HepG2 (cell line): ENCODE results near the gene TALDO1. TPM values are rescaled to one million over a fixed set of nuclear protein-coding genes. Genes with fewer than 3 reads are reported as not detected.

Experiments
- ATAC-seq: fragments of 200-7000 bp; cut with Tn5 transposase; 3 replicates; pipeline ENCODE4 v1.9.1; 2020; ENCODE audit warnings: mild to moderate bottlenecking, moderate library complexity
- BruUV-seq: library from RNA; stranded (reverse); fragments of 400-500 nt; replicated peaks from 2 replicates; lab custom pipeline; 2021; lab: Mats Ljungman, UMichigan
- CTCF ChIA-PET: fragments of 300-600 bp; formaldehyde crosslinking; extraction: SDS; loops from one replicate; lab custom pipeline; 2021; ENCODE audit warnings: low total read pairs, inconsistent platforms, low intra/inter-chr PET ratio; lab: Yijun Ruan, JAX
- POLR2A ChIA-PET: fragments of 350-600 bp; sonication (Branson Sonifier 250); formaldehyde crosslinking; loops from one replicate; lab custom pipeline; 2020; ENCODE audit warnings: antibody characterized with exemption, inconsistent platforms; lab: Yijun Ruan, JAX
- DNase-seq: peaks from one replicate; pipeline ENCODE4 v3.0.0-alpha.2; 2015; ENCODE audit warnings: low spot score
- FAIRE-seq: peaks from 3 replicates; lab custom pipeline; 2011; peaks lifted over from hg19 to GRCh38; lab: Jason Lieb, UNC
- H2AFZ ChIP-seq: one replicate; pipeline ENCODE4 v1.6.1; 2011; ENCODE audit warnings: low read length, inconsistent platforms
- H3K27ac ChIP-seq: fragments of 300-600 bp; 3 replicates; pipeline ENCODE4 v1.8.0; 2011; ENCODE audit warnings: mixed run types, mild to moderate bottlenecking, mixed read lengths, low read length, inconsistent platforms; ENCODE audit not compliant: insufficient read depth; ENCODE audit errors: extremely low read length
- H3K27me3 ChIP-seq, 2 experiments: fragments of 200-600 bp in 1 of 2; 2 replicates in 1 of 2; 3 replicates in 1 of 2; pipeline versions ENCODE4 v1.6.0 to v1.8.0; 2011; ENCODE audit warnings: low read length in 2 of 2, mild to moderate bottlenecking in 2 of 2, moderate library complexity in 2 of 2, inconsistent platforms in 1 of 2; ENCODE audit not compliant: insufficient read depth in 2 of 2, control insufficient read depth in 1 of 2
- H3K36me3 ChIP-seq, 2 experiments: fragments of 200-600 bp in 1 of 2; replicated peaks in 1 of 2; 2 replicates in 1 of 2; 3 replicates in 1 of 2; pipeline versions ENCODE4 v1.5.1 to v1.8.0; 2011; ENCODE audit warnings: low read length in 2 of 2, inconsistent platforms in 1 of 2; ENCODE audit not compliant: insufficient read depth in 2 of 2, control insufficient read depth in 1 of 2
- H3K4me1 ChIP-seq: 2 replicates; pipeline ENCODE4 v1.5.1; 2012; ENCODE audit warnings: low read length, inconsistent platforms; ENCODE audit not compliant: insufficient read depth
- H3K4me2 ChIP-seq: 2 replicates; pipeline ENCODE4 v1.6.0; 2011; ENCODE audit warnings: low read depth, low read length, inconsistent platforms
- H3K4me3 ChIP-seq, 3 experiments: fragments of 200-600 bp in 1 of 3; sonication (generic), shearing (Covaris generic) in 1 of 3; replicated peaks in 1 of 3; 2 replicates each; pipeline ENCODE4 v1.5.1; 2011 to 2016; ENCODE audit warnings: low read length in 3 of 3, inconsistent platforms in 2 of 3, low read depth in 2 of 3, mild to moderate bottlenecking in 2 of 3, control low read depth in 1 of 3, mixed read lengths in 1 of 3; ENCODE audit not compliant: insufficient read depth in 1 of 3
- H3K79me2 ChIP-seq: one replicate; pipeline ENCODE4 v1.6.1; 2011; ENCODE audit warnings: low read length, inconsistent platforms; ENCODE audit not compliant: insufficient read depth
- H3K9ac ChIP-seq: 2 replicates; pipeline ENCODE4 v1.6.0; 2011; ENCODE audit warnings: mild to moderate bottlenecking, low read depth, low read length, inconsistent platforms; ENCODE audit not compliant: insufficient read depth
- H3K9me3 ChIP-seq: 2 replicates; pipeline ENCODE4 v1.5.1; 2012; ENCODE audit warnings: mild to moderate bottlenecking, low read length
- H4K20me1 ChIP-seq: 2 replicates; pipeline ENCODE4 v1.6.0; 2011; ENCODE audit warnings: inconsistent platforms, mild to moderate bottlenecking, low read length, moderate library complexity; ENCODE audit not compliant: insufficient read depth
- AGO2 ChIP-seq: fragments of 200-400 bp; formaldehyde crosslinking; optimal IDR thresholded peaks from 2 replicates; pipeline ENCODE3; 2017; ENCODE audit warnings: mild to moderate bottlenecking, low read depth, low read length, moderate library complexity
- ASH2L ChIP-seq: fragments of 300-600, 200-600 bp; sonication (generic); IDR thresholded peaks from 2 replicates; pipeline ENCODE4 v1.7.0; 2017; ENCODE audit warnings: low read depth, mild to moderate bottlenecking, moderate library complexity, mixed read lengths, low read length; ENCODE audit not compliant: insufficient read length
- CREB1 ChIP-seq, 2 experiments: fragments of 450-650 bp in 1 of 2; IDR thresholded peaks; 2 replicates each; pipeline ENCODE4 v1.6.1; 2016 to 2017; ENCODE audit warnings: control low read depth in 1 of 2, mild to moderate bottlenecking in 1 of 2, missing compliant biosample characterization in 1 of 2, missing genetic modification characterization in 1 of 2
- FOXC1 ChIP-seq: sonication (generic); formaldehyde crosslinking; IDR thresholded peaks from 2 replicates; pipeline ENCODE4 v1.8.0; 2022; ENCODE audit warnings: mild to moderate bottlenecking, missing genetic modification reagents, borderline replicate concordance
- NBN ChIP-seq: fragments of 450-650 bp; conservative IDR thresholded peaks from 2 replicates; pipeline ENCODE4 v1.6.1; 2017
- RBFOX2 ChIP-seq: fragments of 200-400 bp; formaldehyde crosslinking; IDR thresholded peaks from 2 replicates; pipeline ENCODE4 v1.6.1; 2017; ENCODE audit warnings: low read depth, mild to moderate bottlenecking, low read length
- ZNF768 ChIP-seq: sonication (generic); formaldehyde crosslinking; IDR thresholded peaks from 2 replicates; pipeline ENCODE4 v1.4.0; 2020; ENCODE audit warnings: missing genetic modification reagents
- ZNF776 ChIP-seq: sonication (generic); formaldehyde crosslinking; IDR thresholded peaks from 2 replicates; pipeline ENCODE4 v1.4.0; 2020; ENCODE audit warnings: mild to moderate bottlenecking, missing genetic modification reagents
- ZNF816 ChIP-seq: sonication (generic); formaldehyde crosslinking; IDR thresholded peaks from 2 replicates; pipeline ENCODE4 v1.8.0; 2022; ENCODE audit warnings: missing genetic modification reagents, mild to moderate bottlenecking, borderline replicate concordance
- WGBS: methylation state at CpG from one replicate; pipeline ENCODE4 v1.1.6; 2017; ENCODE audit warnings: low lambda C conversion rate; 5-methylcytosine and 5-hydroxymethylcytosine counted together
- in situ Hi-C: cut with HindIII; loops from 2 replicates; pipeline ENCODE4 v1.10.0; 2017; ENCODE audit warnings: low pct_unique_long_range_greater_than_20kb; ENCODE audit not compliant: extremely low pct_ligation_motif_present
- intact Hi-C: fragments of 100-400 bp; cut with micrococcal nuclease; formaldehyde crosslinking; loops from one replicate; pipeline ENCODE4 v1.10.0; 2022; ENCODE audit not compliant: unreplicated experiment
- polyA plus RNA-seq, 8 experiments: library from polyadenylated mRNA; depleted of rRNA in 3 of 8; stranded (reverse) in 7 of 8; unstranded in 1 of 8; fragments of >200 nt; fragmentation: Illumina TruSeq in 4 of 8; extraction: Trizol in 4 of 8; gene quantifications; 2 replicates each; pipeline versions ENCODE4 v1.2.1 to v1.2.3, GENCODE V29; 2011 to 2016; ENCODE audit warnings: low read depth in 4 of 8, missing spikeins in 1 of 8, mixed read lengths in 1 of 8; ENCODE audit not compliant: insufficient read depth in 1 of 8
- total RNA-seq, 5 experiments: library from RNA; depleted of rRNA; stranded (reverse); fragments of >200 nt; fragmentation: Illumina TruSeq; extraction: Trizol; gene quantifications; 2 replicates each; pipeline ENCODE4 v1.2.3, GENCODE V29; 2016; ENCODE audit warnings: low read depth in 1 of 5
- TF ChIP-seq, protein P1 (sequence below): fragments of 450-650 bp; IDR thresholded peaks from 2 replicates; pipeline ENCODE4 v1.6.1; 2016
- TF ChIP-seq, protein P2 (sequence below): sonication (generic); formaldehyde crosslinking; IDR thresholded peaks from 2 replicates; pipeline ENCODE4 v1.4.0; 2020; ENCODE audit warnings: missing genetic modification reagents

The TALDO1 gene
- total and polyA plus RNA-seq, 2 of the 13 experiments (the other 11 are each of a cell fraction or from before 2014, with no cell fraction given): 107 to 240 TPM

- no peak for ATAC-seq
- in situ Hi-C loops: no loop called here
- intact Hi-C loops: no loop called here
- Histone ChIP-seq H3K4me2 (no peak overlapping the region), H3K4me1 (peaks cover 24% of the 10 kb centered on the region), H3K27ac (no peak overlapping the region), H3K36me3 (peaks cover 7 to 8% of the 10 kb centered on the region in 2 experiments; a peak in 3 of 5 replicates), H3K4me3 (no peak overlapping the region), H3K27me3 (no peaks in the 10 kb centered on the region; a peak in 1 of 5 replicates), H3K9me3 (no peaks in the 10 kb centered on the region), H3K9ac (no peak overlapping the region), H4K20me1 (no peaks in the 10 kb centered on the region), H2AFZ (no peak overlapping the region), H3K79me2 (peaks cover 18% of the 10 kb centered on the region)
- ChIA-PET POLR2A (no interaction called here), CTCF (no interaction called here)
- no peak for FAIRE-seq
- BruUV-seq: no TSS peak
- DNase-seq: no peak
- TF ChIP-seq AGO2 (peak; percentile 37), FOXC1 (CRISPR knock-in tag) (no peak), ZNF776 (CRISPR knock-in tag) (no peak)
- 92% methylated on average over 9 of the region's 20 CpGs for WGBS
Measured at GRCh38 chr11:801097-801780, 54.0 kb downstream of the TALDO1 start.

- no peak for DNase-seq
- H2AFZ ChIP-seq: no peak overlapping the region
- H3K79me2 ChIP-seq: peaks cover 14% of the 10 kb centered on the region
- intact Hi-C loops: no loop called here
- TF ChIP-seq ZNF816 (no peak), RBFOX2 (peak; percentile 31; the same call in 1 of the 2 replicates), NBN (no peak), AGO2 (peak; percentile 8), ASH2L (no peak), CREB1 (IDR thresholded peaks at IDR 0.05) (no peak), CREB1 (CRISPR knock-in tag; IDR thresholded peaks at IDR 0.05) (no peak), ZNF768 (CRISPR knock-in tag) (peak; percentile 38; the same call in 1 of the 2 replicates)
- TF ChIP-seq, protein P1, sequence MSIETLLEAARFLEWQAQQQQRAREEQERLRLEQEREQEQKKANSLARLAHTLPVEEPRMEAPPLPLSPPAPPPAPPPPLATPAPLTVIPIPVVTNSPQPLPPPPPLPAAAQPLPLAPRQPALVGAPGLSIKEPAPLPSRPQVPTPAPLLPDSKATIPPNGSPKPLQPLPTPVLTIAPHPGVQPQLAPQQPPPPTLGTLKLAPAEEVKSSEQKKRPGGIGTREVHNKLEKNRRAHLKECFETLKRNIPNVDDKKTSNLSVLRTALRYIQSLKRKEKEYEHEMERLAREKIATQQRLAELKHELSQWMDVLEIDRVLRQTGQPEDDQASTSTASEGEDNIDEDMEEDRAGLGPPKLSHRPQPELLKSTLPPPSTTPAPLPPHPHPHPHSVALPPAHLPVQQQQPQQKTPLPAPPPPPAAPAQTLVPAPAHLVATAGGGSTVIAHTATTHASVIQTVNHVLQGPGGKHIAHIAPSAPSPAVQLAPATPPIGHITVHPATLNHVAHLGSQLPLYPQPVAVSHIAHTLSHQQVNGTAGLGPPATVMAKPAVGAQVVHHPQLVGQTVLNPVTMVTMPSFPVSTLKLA: peak; percentile 75
- TF ChIP-seq, protein P2, sequence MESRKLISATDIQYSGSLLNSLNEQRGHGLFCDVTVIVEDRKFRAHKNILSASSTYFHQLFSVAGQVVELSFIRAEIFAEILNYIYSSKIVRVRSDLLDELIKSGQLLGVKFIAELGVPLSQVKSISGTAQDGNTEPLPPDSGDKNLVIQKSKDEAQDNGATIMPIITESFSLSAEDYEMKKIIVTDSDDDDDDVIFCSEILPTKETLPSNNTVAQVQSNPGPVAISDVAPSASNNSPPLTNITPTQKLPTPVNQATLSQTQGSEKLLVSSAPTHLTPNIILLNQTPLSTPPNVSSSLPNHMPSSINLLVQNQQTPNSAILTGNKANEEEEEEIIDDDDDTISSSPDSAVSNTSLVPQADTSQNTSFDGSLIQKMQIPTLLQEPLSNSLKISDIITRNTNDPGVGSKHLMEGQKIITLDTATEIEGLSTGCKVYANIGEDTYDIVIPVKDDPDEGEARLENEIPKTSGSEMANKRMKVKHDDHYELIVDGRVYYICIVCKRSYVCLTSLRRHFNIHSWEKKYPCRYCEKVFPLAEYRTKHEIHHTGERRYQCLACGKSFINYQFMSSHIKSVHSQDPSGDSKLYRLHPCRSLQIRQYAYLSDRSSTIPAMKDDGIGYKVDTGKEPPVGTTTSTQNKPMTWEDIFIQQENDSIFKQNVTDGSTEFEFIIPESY (CRISPR knock-in tag): peak; percentile 79
- peaks cover 25% of the 10 kb centered on the region for H3K4me1 ChIP-seq
- no peak overlapping the region for H3K4me3 ChIP-seq
- no peak for ATAC-seq
- H3K9ac ChIP-seq: no peak overlapping the region
- no peaks in the 10 kb centered on the region for H3K9me3 ChIP-seq
- no peaks in the 10 kb centered on the region; a peak in 1 of 5 replicates for H3K27me3 ChIP-seq
- in situ Hi-C loops: no loop called here
- WGBS: 97% methylated on average over 12 of the region's 21 CpGs
- no peak overlapping the region for H3K4me2 ChIP-seq
- peaks cover 7 to 8% of the 10 kb centered on the region in 2 experiments; a peak in 3 of 5 replicates for H3K36me3 ChIP-seq
- ChIA-PET CTCF (no interaction called here), POLR2A (no interaction called here)
- no peak for FAIRE-seq
- no peaks in the 10 kb centered on the region for H4K20me1 ChIP-seq
- no peak overlapping the region for H3K27ac ChIP-seq
- BruUV-seq: no TSS peak
Measured at GRCh38 chr11:802018-802617, 54.9 kb downstream of the TALDO1 start.
